ENCODE data around the gene UCN. TPM values are rescaled to one million over a fixed set of nuclear protein-coding genes. Genes with fewer than 3 reads are reported as not detected.

The UCN gene
- total RNA-seq, 1 experiment from 2014 or later, result 1.5 TPM

- H3K14ac ChIP-seq (ENCODE audit: insufficient read depth, low read length), result no peak overlapping the region
- H3K4me1 ChIP-seq (ENCODE audit: insufficient read depth, low read length), result no peaks in the 10 kb centered on the region; the same call in 1 of the 2 replicates
- no peak overlapping the region for H2BK20ac ChIP-seq (ENCODE audit: low read depth, low read length, poor library complexity, severe bottlenecking)
- H3K27ac Mint-ChIP-seq, result no peak overlapping the region
- no peak overlapping the region for H3T11ph ChIP-seq (ENCODE audit: low read length)
- H3K56ac ChIP-seq (ENCODE audit: insufficient read length, low read depth, low read length), result no peak overlapping the region
- H3K4ac ChIP-seq (ENCODE audit: low read depth, low read length), result no peak overlapping the region
- no peak overlapping the region for H4K91ac ChIP-seq (ENCODE audit: insufficient read length, low read depth, low read length)
- H3K27me3 Mint-ChIP-seq (ENCODE audit: low read depth), result peaks cover 36% of the 10 kb centered on the region
- peak overlapping the region; percentile 64 to 88 for H3K4me3 Mint-ChIP-seq
- H3K4me2 ChIP-seq (ENCODE audit: insufficient read depth, insufficient read length, low read length), result peak overlapping the region; percentile 44
- no peak for TF ChIP-seq CTCF (conservative IDR thresholded peaks at IDR 0.05)
- H2BK12ac ChIP-seq (ENCODE audit: insufficient read length, low read depth, low read length), result no peak overlapping the region
- WGBS (ENCODE audit: extremely low coverage, insufficient read length, low lambda C conversion rate), result no CpG with 5 or more reads among the region's 46 CpGs
- no peak overlapping the region for H3K9ac ChIP-seq (ENCODE audit: extremely low read depth, insufficient read length, low read length)
- DNase-seq, result no peak
- no peaks in the 10 kb centered on the region for H3K79me1 ChIP-seq (ENCODE audit: insufficient read depth, low read depth, low read length, poor library complexity, severe bottlenecking)
- no peak overlapping the region for H4K8ac ChIP-seq (replicated peaks; ENCODE audit: insufficient read length, low read depth, low read length)
- peaks cover 20% of the 10 kb centered on the region for H3K23me2 ChIP-seq (ENCODE audit: insufficient read length, low read depth, low read length, poor library complexity, severe bottlenecking)
- H3K27me3 ChIP-seq (ENCODE audit: insufficient read depth, low read length), result peaks cover 38% of the 10 kb centered on the region; the same call in 1 of the 2 replicates
- no peak overlapping the region for H4K5ac ChIP-seq (ENCODE audit: insufficient read length, low read depth, low read length)
- H3K36me3 Mint-ChIP-seq (ENCODE audit: insufficient read depth in 1 of 3, low read depth in 3 of 3), result no peaks in the 10 kb centered on the region; a peak in 2 of 7 replicates
- no peak overlapping the region for H2BK5ac ChIP-seq (ENCODE audit: insufficient read length, low read length)
- peaks cover 24 to 29% of the 10 kb centered on the region in 2 experiments for H3K4me1 Mint-ChIP-seq
- H2BK15ac ChIP-seq (ENCODE audit: low read depth, low read length), result no peak overlapping the region
- H3K27ac ChIP-seq (ENCODE audit: insufficient read length, low read depth, low read length), result no peak overlapping the region
- no peaks in the 10 kb centered on the region for H3K79me2 ChIP-seq (ENCODE audit: insufficient read depth, low read length)
- H3K18ac ChIP-seq (ENCODE audit: insufficient read length, low read depth, low read length), result no peak overlapping the region
- H3K23ac ChIP-seq (ENCODE audit: insufficient read length, low read depth, low read length), result no peak overlapping the region
- no peaks in the 10 kb centered on the region; a peak in 2 of 5 replicates for H3K9me3 Mint-ChIP-seq
- H2AFZ ChIP-seq (ENCODE audit: low read length), result no peak overlapping the region
- no peak overlapping the region for H2BK120ac ChIP-seq (ENCODE audit: low read depth, low read length, poor library complexity, severe bottlenecking)
- H4K20me1 ChIP-seq (ENCODE audit: control insufficient read depth, insufficient read depth, insufficient read length), result no peaks in the 10 kb centered on the region
- H3K9me3 ChIP-seq (ENCODE audit: control insufficient read depth, low read depth, low read length), result no peaks in the 10 kb centered on the region
- no peak overlapping the region for H2AK5ac ChIP-seq (ENCODE audit: insufficient read length, low read length)
Measured at GRCh38 chr2:27263287-27264252, 44.7 kb downstream of the UCN start.

All from H9 (cell line).